B cell (primary cell): ENCODE data around the gene TMC7. TPM values are rescaled to one million over a fixed set of nuclear protein-coding genes. Genes with fewer than 3 reads are reported as not detected.

Experiments
- ATAC-seq: fragments of 200-7000 bp; cut with Tn5 transposase; one replicate; pipeline ENCODE4 v1.10.0; 2021; ENCODE audit warnings: low read depth, mild to moderate bottlenecking, moderate number of reproducible peaks, moderate library complexity
- CTCF ChIA-PET: fragments of 350-600 bp; sonication (Branson Sonifier 250); formaldehyde crosslinking; loops from one replicate; lab custom pipeline; 2021; ENCODE audit warnings: antibody characterized with exemption, inconsistent platforms; lab: Charles Lee
- POLR2A ChIA-PET: fragments of 350-600 bp; sonication (Branson Sonifier 250); formaldehyde crosslinking; loops from one replicate; lab custom pipeline; 2021; ENCODE audit warnings: antibody characterized with exemption; lab: Charles Lee
- DNase-seq: peaks from one replicate; pipeline ENCODE4 v3.0.0; 2013
- H2AFZ ChIP-seq: 2 replicates; pipeline ENCODE4 v1.6.1; 2012; ENCODE audit warnings: mild to moderate bottlenecking, low read depth, low read length; ENCODE audit not compliant: insufficient read depth, poor library complexity, severe bottlenecking
- H3K27ac ChIP-seq, 2 donors: 1 replicate in 1 of 2; 2 replicates in 1 of 2; pipeline ENCODE4 v1.5.1; 2012 to 2013; ENCODE audit warnings: low read length in 2 of 2, mild to moderate bottlenecking in 2 of 2, moderate library complexity in 1 of 2
- H3K27me3 ChIP-seq, 4 experiments: fragments of 200-600 bp in 1 of 4; sonication (generic) in 1 of 4; replicated peaks in 1 of 4; 1 replicate in 2 of 4; 2 replicates in 2 of 4; pipeline versions ENCODE4 v1.6.1 to v1.7.0; 2013 to 2016; ENCODE audit warnings: low read length in 3 of 4, mild to moderate bottlenecking in 2 of 4, mixed read lengths in 1 of 4, moderate library complexity in 1 of 4; ENCODE audit not compliant: insufficient read depth in 4 of 4, control insufficient read depth in 3 of 4; ENCODE audit errors: control extremely low read depth in 1 of 4
- H3K36me3 ChIP-seq, 2 experiments: replicated peaks in 1 of 2; 1 replicate in 1 of 2; 2 replicates in 1 of 2; pipeline versions ENCODE4 v1.6.1 to v1.7.1; 2013; ENCODE audit warnings: low read length in 1 of 2; ENCODE audit not compliant: insufficient read depth in 2 of 2, control insufficient read depth in 1 of 2; ENCODE audit errors: control extremely low read depth in 1 of 2, extremely low read depth in 1 of 2
- H3K4me1 ChIP-seq, 2 donors: fragments of 200-600 bp in 1 of 2; sonication (generic) in 1 of 2; 1 replicate in 1 of 2; 2 replicates in 1 of 2; pipeline versions ENCODE4 v1.5.1 to v1.6.1; 2013 to 2017; ENCODE audit warnings: low read length in 2 of 2; ENCODE audit not compliant: control insufficient read depth in 2 of 2, insufficient read depth in 2 of 2
- H3K4me2 ChIP-seq: replicated peaks from 2 replicates; pipeline ENCODE3; 2012; ENCODE audit warnings: mild to moderate bottlenecking, low read depth, low read length; ENCODE audit not compliant: poor library complexity, severe bottlenecking
- H3K4me3 ChIP-seq, 5 experiments: fragments of 200-600 bp in 1 of 5; sonication (generic) in 1 of 5; 1 replicate in 3 of 5; 2 replicates in 2 of 5; pipeline versions ENCODE4 v1.5.1 to v1.7.0; 2011 to 2016; ENCODE audit warnings: low read length in 4 of 5, mild to moderate bottlenecking in 4 of 5, low read depth in 2 of 5, control low read depth in 1 of 5, moderate library complexity in 1 of 5; ENCODE audit not compliant: insufficient read depth in 1 of 5; ENCODE audit errors: control extremely low read depth in 1 of 5, extremely low read depth in 1 of 5
- H3K79me2 ChIP-seq: fragments of 200-600 bp; sonication (generic); one replicate; pipeline ENCODE4 v1.6.0; 2016; ENCODE audit warnings: low read length; ENCODE audit not compliant: control insufficient read depth, insufficient read depth
- H3K9ac ChIP-seq: fragments of 200-600 bp; sonication (generic); 2 replicates; pipeline ENCODE4 v1.6.1; 2017; ENCODE audit warnings: mild to moderate bottlenecking, low read length, moderate library complexity
- H3K9me3 ChIP-seq, 3 donors: one replicate each; pipeline versions ENCODE4 v1.6.1 to v1.7.1; 2013; ENCODE audit warnings: low read length in 2 of 3; ENCODE audit not compliant: control insufficient read depth in 2 of 3, insufficient read depth in 1 of 3; ENCODE audit errors: control extremely low read depth in 1 of 3
- H4K20me1 ChIP-seq: 2 replicates; pipeline ENCODE4 v1.6.0; 2012; ENCODE audit warnings: mild to moderate bottlenecking, low read length; ENCODE audit not compliant: insufficient read depth, control insufficient read depth, poor library complexity, severe bottlenecking
- H3K27ac Mint-ChIP-seq: one replicate; pipeline ENCODE4 v1.8.0; 2021; ENCODE audit warnings: mixed read lengths
- H3K27me3 Mint-ChIP-seq: one replicate; pipeline ENCODE4 v1.8.0; 2021; ENCODE audit warnings: mixed read lengths
- H3K4me1 Mint-ChIP-seq: one replicate; pipeline ENCODE4 v1.8.0; 2021; ENCODE audit warnings: mixed read lengths
- H3K4me3 Mint-ChIP-seq: one replicate; pipeline ENCODE4 v1.8.0; 2021; ENCODE audit warnings: mixed read lengths
- H3K9me3 Mint-ChIP-seq: one replicate; pipeline ENCODE4 v1.8.0; 2022; ENCODE audit warnings: mixed read lengths; ENCODE audit not compliant: insufficient read depth
- EZH2 ChIP-seq: IDR thresholded peaks from 2 replicates; pipeline ENCODE4 v1.6.1; 2012; ENCODE audit warnings: borderline replicate concordance, low read depth, mild to moderate bottlenecking, moderate library complexity, low read length; ENCODE audit not compliant: insufficient read depth, poor library complexity, severe bottlenecking
- WGBS: methylation state at CpG from one replicate; pipeline ENCODE4 v1.1.5; 2013; ENCODE audit warnings: missing lambda C conversion rate; ENCODE audit not compliant: insufficient coverage; 5-methylcytosine and 5-hydroxymethylcytosine counted together
- intact Hi-C: fragments of 100-400 bp; cut with micrococcal nuclease; formaldehyde crosslinking; loops from one replicate; pipeline ENCODE4 v1.10.0; 2022
- polyA plus RNA-seq: library from polyadenylated mRNA; depleted of rRNA; stranded (reverse); fragments of >200 nt; gene quantifications from 2 replicates; pipeline ENCODE4 v1.2.3, GENCODE V29; 2012
- total RNA-seq, 2 donors: library from RNA; stranded (reverse); fragments of 120-200 nt in 1 of 2; gene quantifications; 1 replicate in 1 of 2; 2 replicates in 1 of 2; pipeline versions ENCODE4 v1.2.3 to v1.2.4, GENCODE V29; 2013 to 2022
- TF ChIP-seq, protein P1 (sequence below): fragments of 200-600 bp; IDR thresholded peaks from one replicate; pipeline ENCODE4 v1.8.0; 2022; ENCODE audit warnings: antibody characterized with exemption, mild to moderate bottlenecking

Gene TMC7
- total and polyA plus RNA-seq, 2 donors (not counting 1 experiment from before 2014, with no cell fraction given) = not detected

- H3K27me3 Mint-ChIP-seq = no peaks in the 10 kb centered on the region
- no peaks in the 10 kb centered on the region for H4K20me1 ChIP-seq
- no peaks in the 10 kb centered on the region for H3K9me3 ChIP-seq
- ATAC-seq = no peak
- no peaks in the 10 kb centered on the region for H3K27me3 ChIP-seq
- peaks cover 7 to 23% of the 10 kb centered on the region in 2 experiments for H3K36me3 ChIP-seq
- H3K4me1 Mint-ChIP-seq = peaks cover 1% of the 10 kb centered on the region
- ChIA-PET CTCF (no interaction called here), POLR2A (no interaction called here)
- H3K4me2 ChIP-seq = no peak overlapping the region
- no peak overlapping the region for H3K9ac ChIP-seq
- DNase-seq = no peak
- H3K9me3 Mint-ChIP-seq = no peaks in the 10 kb centered on the region
- 75% methylated on average over 4 of the region's 7 CpGs for WGBS
- H3K4me1 ChIP-seq = peaks cover 0 to under 1% of the 10 kb centered on the region in 2 donors
- peaks cover 4% of the 10 kb centered on the region for H3K79me2 ChIP-seq
- H3K27ac Mint-ChIP-seq = no peak overlapping the region
- H3K4me3 Mint-ChIP-seq = no peak overlapping the region
- no peak overlapping the region for H3K27ac ChIP-seq
- intact Hi-C loops = no loop called here
- TF ChIP-seq, protein P1, sequence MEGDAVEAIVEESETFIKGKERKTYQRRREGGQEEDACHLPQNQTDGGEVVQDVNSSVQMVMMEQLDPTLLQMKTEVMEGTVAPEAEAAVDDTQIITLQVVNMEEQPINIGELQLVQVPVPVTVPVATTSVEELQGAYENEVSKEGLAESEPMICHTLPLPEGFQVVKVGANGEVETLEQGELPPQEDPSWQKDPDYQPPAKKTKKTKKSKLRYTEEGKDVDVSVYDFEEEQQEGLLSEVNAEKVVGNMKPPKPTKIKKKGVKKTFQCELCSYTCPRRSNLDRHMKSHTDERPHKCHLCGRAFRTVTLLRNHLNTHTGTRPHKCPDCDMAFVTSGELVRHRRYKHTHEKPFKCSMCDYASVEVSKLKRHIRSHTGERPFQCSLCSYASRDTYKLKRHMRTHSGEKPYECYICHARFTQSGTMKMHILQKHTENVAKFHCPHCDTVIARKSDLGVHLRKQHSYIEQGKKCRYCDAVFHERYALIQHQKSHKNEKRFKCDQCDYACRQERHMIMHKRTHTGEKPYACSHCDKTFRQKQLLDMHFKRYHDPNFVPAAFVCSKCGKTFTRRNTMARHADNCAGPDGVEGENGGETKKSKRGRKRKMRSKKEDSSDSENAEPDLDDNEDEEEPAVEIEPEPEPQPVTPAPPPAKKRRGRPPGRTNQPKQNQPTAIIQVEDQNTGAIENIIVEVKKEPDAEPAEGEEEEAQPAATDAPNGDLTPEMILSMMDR = no peak
- no peak for TF ChIP-seq EZH2
- H2AFZ ChIP-seq = no peak overlapping the region
- H3K4me3 ChIP-seq = no peak overlapping the region
Measured at GRCh38 chr16:19073863-19074262, 90.1 kb downstream of the TMC7 start.

GRCh38 chr16:19075511-19075910 is 91.8 kb downstream of the TMC7 start:
- over 99% methylated on average over 9 of the region's 12 CpGs for WGBS
- Histone ChIP-seq H4K20me1 (no peaks in the 10 kb centered on the region), H3K9ac (no peak overlapping the region), H3K79me2 (peaks cover 4% of the 10 kb centered on the region), H2AFZ (no peak overlapping the region), H3K27me3 (no peaks in the 10 kb centered on the region), H3K4me2 (no peak overlapping the region), H3K4me1 (no peaks in the 10 kb centered on the region), H3K9me3 (peaks cover 0 to 1% (median 0%) of the 10 kb centered on the region in 3 donors), H3K27ac (no peak overlapping the region), H3K36me3 (peaks cover 8 to 23% of the 10 kb centered on the region in 2 experiments), H3K4me3 (no peak overlapping the region)
- no peak for ATAC-seq
- ChIA-PET CTCF (interaction anchor here (1.3 to 1.4 kb wide), 2 partner anchors 11 to 42 kb away, joined by 5 to 7 read pairs; no protein-coding TSS in a partner anchor), POLR2A (no interaction called here)
- H3K4me3 Mint-ChIP-seq = no peak overlapping the region
- intact Hi-C loops = no loop called here
- DNase-seq = no peak
- H3K4me1 Mint-ChIP-seq = peaks cover 1% of the 10 kb centered on the region
- no peaks in the 10 kb centered on the region for H3K27me3 Mint-ChIP-seq
- H3K9me3 Mint-ChIP-seq = no peaks in the 10 kb centered on the region
- TF ChIP-seq, protein P1 = no peak
- no peak for TF ChIP-seq EZH2
- no peak overlapping the region for H3K27ac Mint-ChIP-seq
